GM12891 (cell line): Measurements from ENCODE around the gene TMEM266.

Experiments used
- POLR2A ChIP-seq: IDR thresholded peaks from 2 replicates; pipeline ENCODE4 v1.6.1; 2011; ENCODE audit warnings: low read depth, low read length, control low read depth
- POLR2AphosphoS5 ChIP-seq: IDR thresholded peaks from 2 replicates; pipeline ENCODE4 v1.6.1; 2011; ENCODE audit warnings: low read depth, low read length, control low read depth
- POU2F2 ChIP-seq: IDR thresholded peaks from 2 replicates; pipeline ENCODE4 v1.6.1; 2011; ENCODE audit warnings: low read depth, mild to moderate bottlenecking, control low read depth, low read length, moderate library complexity

DNA sequence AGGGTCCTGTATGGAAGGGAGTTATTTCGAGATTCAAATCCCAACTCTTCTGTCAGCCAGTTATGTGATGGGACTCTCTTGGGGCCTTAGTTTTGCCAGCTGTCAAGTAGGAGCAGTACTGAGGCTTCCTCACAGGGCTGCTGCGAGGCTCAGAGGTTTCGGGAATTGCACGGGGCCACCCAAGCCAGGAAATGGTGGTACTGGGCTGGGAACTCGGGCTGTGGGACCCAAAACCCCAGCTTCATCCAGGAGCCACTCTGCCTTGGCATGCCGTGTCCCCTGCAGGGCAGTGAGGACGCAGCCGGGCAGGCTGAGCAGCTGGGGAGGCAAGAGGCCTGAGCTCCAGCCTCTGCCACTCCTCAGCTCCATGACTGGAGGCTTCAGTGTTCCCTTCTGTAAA lies 132.9 kb downstream of the TMEM266 start:
- TF ChIP-seq POLR2A = no peak
- TF ChIP-seq POU2F2 = no peak
- TF ChIP-seq POLR2AphosphoS5 = no peak
